Cardiac fibroblast (primary cell): Measurements from ENCODE around the gene MIGA1.

Experiments
- DNase-seq, 2 donors: peaks; one replicate each; pipeline versions ENCODE4 v3.0.0 to v3.0.0-alpha.2; 2010; ENCODE audit warnings: low read depth in 2 of 2
- H3K4me3 ChIP-seq, 2 donors: replicated peaks in 1 of 2; 1 replicate in 1 of 2; 2 replicates in 1 of 2; pipeline ENCODE4 v1.5.1; 2011; ENCODE audit warnings: low read depth in 2 of 2, low read length in 2 of 2, mild to moderate bottlenecking in 2 of 2, moderate library complexity in 1 of 2
- CTCF ChIP-seq: IDR thresholded peaks from one replicate; pipeline ENCODE4 v1.5.1; 2011; ENCODE audit warnings: low read depth, mild to moderate bottlenecking, low read length, inconsistent platforms

Gene MIGA1

GRCh38 chr1:77846966-77847365, 67.5 kb downstream of the MIGA1 start:
- peak; percentile 35 to 45 for DNase-seq
- TF ChIP-seq CTCF, result no peak
- no peak overlapping the region for H3K4me3 ChIP-seq

- no peak for DNase-seq
- no peak for TF ChIP-seq CTCF
- no peak overlapping the region for H3K4me3 ChIP-seq
These were observed 68.2 kb downstream of the MIGA1 start for GRCh38 chr1:77847621-77848080.

GRCh38 chr1:77850082-77850481, 70.6 kb downstream of the MIGA1 start:
- no peak for DNase-seq
- H3K4me3 ChIP-seq, result no peak overlapping the region

GRCh38 chr1:77857552-77857951, 78.1 kb downstream of the MIGA1 start:
- no peak overlapping the region for H3K4me3 ChIP-seq
- DNase-seq, result peak; percentile 71 to 72
- no peak for TF ChIP-seq CTCF

More at GRCh38 chr1:77850082-77850481, 70.6 kb downstream of the MIGA1 start:
- no peak for TF ChIP-seq CTCF

- TF ChIP-seq CTCF, result no peak
- no peak overlapping the region for H3K4me3 ChIP-seq
- DNase-seq, result no peak
These were observed 79.3 kb downstream of the MIGA1 start for GRCh38 chr1:77858725-77859124.

GRCh38 chr1:77859248-77859647, 79.8 kb downstream of the MIGA1 start:
- DNase-seq, result no peak
- TF ChIP-seq CTCF, result no peak
- no peak overlapping the region for H3K4me3 ChIP-seq

GRCh38 chr1:77866296-77866695, 86.8 kb downstream of the MIGA1 start:
- DNase-seq, result peak in 1 of 2 donors; percentile 53
- H3K4me3 ChIP-seq, result no peak overlapping the region
- no peak for TF ChIP-seq CTCF
